ENCODE results near the gene NNMT.

Gene NNMT

DNA sequence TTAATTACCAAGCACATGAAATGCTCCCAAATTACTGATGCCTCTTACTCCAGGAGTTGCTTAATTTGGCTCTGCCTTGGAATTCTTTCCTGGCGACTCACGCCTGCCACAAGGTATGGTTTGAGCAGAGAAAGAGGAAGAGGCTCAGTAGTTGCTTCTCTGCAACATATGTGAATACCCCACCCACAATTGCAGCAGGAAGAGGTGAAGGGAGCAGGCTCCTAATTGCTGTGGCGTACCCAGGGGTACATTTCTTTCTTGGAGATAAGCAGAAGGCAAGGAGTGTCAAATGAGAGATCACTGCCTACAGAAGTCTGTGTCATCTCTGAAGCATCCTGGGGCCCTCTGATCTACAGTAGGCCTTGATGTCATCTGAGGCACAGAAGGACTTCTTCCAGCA is 10.6 kb upstream of the NNMT start:
- DNase-seq: no peak

DNA sequence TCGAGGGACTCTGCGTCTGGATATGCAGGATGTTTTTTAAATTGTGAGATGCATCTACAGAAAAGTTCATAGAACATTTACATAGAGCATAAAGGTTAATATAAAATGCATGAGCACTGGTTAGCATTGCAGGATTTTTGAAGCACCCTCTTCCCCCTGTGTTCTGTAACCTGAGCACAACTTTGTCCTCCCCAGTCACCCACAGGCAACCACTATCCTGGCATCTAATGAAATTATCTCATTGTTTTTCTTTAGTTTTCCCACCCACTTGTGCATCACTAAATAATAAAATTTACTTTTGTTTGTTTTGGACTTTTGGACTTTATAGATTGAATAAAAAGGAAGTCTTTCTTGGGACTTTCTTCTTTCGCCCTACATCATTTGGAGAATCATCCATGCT is 10.0 kb upstream of the NNMT start:
- no peak for DNase-seq

DNA sequence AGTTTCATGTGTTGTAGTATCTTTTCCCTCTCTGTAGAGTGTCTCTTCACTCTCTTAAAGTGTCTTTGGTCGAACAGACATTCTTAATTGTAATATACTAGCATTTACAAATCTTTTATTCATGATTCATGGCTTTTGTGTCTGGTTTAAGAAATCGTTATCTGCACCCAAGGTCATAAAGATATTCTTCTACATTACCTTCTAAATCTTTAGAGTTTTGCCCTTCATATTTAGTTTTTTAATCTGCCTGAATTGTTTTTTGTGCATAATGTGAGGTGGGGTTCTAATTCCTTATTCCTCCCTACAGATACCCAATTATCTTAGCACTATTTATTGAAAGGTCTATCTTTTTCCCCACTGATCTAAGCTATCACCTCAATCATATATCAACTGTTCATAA is 9.0 kb upstream of the NNMT start:
- no peak for DNase-seq

DNA sequence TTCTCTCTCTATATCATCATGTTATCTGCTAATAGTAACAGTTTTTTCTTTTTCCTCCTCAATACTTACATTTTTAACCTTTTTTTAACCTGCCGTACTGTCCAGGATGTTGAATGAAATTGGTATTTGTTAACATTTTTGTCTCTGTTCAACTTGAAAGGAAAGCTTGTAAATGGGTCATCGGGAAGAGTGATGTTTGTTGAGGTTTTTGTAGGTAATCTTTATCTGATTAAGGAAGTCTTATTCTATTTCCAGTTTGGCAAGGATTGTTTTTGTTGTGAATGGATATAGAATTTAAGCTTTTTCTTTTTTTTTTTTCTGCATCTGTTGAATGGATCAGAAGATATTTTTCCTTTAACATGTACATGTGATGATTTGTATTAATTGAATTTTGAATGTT is 8.1 kb upstream of the NNMT start:
- DNase-seq: no peak

DNA sequence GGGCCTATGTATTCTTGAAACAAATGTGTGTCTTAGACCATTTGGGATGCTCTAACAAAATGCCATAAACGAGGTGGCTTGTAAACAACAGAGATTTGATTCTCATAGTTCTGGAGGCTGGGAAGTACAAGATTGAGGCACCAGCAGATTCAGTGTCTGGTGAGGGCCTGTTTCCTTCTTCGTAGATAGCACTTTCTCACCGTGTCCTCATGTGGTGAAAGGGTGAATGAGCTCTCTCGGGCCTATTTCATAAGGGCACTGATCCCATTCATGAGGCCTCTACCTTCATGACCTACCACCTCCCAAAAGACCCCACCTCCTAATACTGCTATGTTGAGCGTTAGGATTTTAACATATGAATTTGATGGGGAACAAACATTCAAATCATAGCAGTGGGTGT is 6.4 kb upstream of the NNMT start:
- DNase-seq: no peak

DNA sequence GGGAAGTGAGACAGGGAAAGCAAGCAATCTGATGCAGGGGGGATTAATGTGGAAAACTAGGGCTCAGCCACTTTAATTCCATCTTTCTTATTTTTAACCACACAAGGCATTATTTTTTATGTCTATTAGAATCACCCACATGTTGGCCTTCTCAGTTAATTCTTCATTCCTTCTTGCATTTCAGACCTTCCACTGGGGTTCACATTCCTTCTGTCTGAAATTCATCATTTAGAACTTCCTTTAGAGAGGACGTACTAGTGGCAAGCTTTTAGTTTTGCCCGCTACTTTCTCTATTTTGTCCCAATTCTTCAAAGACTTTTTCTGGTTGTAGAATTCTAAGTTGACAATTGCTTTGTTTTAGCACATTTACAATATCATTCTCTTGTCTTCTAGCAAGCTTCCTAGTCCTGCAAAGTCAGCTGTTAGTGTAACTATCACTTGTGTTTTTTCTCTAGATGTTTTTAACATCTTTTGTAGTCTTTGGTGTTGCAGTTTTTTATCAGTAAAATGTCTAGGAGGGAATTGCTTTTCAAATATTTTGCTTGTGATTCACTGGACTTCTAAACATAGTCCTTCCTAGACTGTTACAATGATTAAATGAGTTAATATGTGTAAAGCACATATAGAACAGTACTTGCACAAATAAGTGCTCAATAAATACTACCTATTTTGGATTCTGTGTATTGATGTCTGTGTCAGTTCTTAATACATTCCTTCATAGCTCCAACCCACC is 5.5 kb upstream of the NNMT start:
- no peak for DNase-seq

- DNase-seq: no peak
These were observed 4.8 kb upstream of the NNMT start for GRCh38 chr11:114291381-114291780.

- DNase-seq: no peak
These were observed 4.1 kb upstream of the NNMT start for GRCh38 chr11:114291842-114292680.

DNA sequence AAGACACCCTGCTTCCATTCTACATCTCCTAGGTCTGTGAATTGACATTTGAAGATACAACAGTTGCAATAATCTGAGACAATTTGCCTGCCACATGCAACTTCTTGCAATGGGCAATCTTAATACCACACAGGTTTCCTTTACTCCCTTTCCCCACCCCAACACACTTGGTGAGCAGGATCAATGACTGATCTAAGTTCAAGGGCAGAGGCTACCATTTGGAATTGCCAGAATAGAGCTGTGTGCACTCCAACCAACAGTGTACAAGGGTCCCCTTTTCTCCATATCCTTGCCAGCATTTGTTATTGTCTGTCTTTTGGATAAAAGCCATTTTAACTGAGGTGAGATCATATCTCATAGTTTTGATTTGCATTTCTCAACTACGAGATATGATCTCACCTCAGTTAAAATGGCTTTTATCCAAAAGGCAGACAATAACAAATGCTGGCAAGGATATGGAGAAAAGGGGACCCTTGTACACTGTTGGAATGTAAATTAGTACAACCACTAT is 2.9 kb upstream of the NNMT start:
- DNase-seq: no peak

GRCh38 chr11:114296605-114297372 is 590 bp downstream of the NNMT start:
- no peak for DNase-seq

DNA sequence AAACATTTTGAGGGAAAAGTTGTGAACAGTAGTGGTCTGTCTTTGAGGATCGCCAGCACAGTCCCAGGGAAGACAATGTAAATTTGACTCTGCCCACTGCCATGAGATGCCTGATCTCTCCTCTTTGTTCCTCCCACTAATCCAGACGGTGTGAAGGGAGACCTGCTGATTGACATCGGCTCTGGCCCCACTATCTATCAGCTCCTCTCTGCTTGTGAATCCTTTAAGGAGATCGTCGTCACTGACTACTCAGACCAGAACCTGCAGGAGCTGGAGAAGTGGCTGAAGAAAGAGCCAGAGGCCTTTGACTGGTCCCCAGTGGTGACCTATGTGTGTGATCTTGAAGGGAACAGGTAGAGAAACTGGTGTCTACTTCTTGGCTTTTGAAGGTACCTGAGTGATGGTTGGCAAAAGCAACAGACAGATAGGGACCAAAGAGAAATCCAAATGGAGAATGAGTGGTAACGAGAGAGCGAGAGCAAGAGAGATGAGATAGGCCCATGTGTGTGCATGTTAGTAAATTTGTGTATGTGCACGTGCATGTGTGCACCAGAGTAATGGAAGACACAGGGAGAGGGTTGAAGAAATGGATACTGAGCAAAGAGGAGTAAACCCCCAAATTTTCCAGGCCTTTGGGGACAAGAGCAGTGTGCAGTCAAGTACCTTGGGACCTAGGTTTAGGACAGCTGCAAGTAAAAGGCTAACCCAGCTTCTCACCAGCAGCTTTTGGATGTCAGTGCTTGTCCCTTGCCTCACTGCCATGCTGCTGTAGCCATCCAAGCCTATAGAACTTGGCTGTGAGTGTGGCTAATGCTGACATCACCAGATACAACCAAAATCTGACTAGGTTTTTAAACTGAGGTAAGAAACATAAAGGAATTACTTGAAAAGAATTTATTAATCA is 1.9 kb downstream of the NNMT start:
- no peak for DNase-seq

DNA sequence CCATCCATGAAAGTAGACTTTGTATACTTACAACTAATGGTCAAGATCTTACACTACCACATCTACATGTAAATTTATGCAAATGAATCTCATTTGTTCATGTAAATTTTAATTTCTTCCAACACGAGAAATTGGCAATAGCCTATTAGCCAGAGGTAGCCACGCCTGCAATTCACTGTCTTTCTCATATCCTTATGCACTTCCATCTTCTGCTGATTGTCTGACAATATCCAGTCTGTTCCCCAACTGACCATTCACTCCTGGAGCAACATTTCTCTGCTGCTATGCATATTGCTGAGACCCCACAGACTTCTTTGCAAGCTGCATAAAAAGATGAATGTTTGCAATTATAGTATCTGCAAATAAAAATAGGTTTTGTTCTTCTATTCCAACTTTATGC is 2.5 kb downstream of the NNMT start:
- no peak for DNase-seq

- no peak for DNase-seq
These were observed 4.9 kb downstream of the NNMT start for GRCh38 chr11:114301088-114301487.

GRCh38 chr11:114301927-114302326 is 5.7 kb downstream of the NNMT start:
- DNase-seq: no peak

GRCh38 chr11:114302663-114303062 is 6.5 kb downstream of the NNMT start:
- no peak for DNase-seq

DNA sequence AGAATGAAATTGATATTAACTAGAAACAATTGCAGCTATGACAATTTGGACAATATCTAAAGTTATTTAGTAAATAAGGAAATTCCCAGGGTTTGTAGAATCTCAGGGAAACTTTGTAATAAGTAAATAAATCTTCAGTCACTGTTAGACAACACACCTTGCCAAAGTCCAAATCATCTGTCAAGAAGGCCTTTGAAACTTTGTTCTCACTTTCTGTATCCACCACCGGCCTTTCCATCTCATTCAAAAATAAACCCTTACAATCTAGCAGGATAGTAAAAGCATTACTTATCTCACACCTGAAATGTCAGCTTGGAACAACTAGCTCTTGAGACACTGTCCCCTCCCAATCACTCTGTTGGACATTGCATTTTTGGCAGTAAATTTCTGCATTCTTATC is 7.9 kb downstream of the NNMT start:
- DNase-seq: no peak

- no peak for DNase-seq
These were observed 8.8 kb downstream of the NNMT start for GRCh38 chr11:114304969-114305368.

DNA sequence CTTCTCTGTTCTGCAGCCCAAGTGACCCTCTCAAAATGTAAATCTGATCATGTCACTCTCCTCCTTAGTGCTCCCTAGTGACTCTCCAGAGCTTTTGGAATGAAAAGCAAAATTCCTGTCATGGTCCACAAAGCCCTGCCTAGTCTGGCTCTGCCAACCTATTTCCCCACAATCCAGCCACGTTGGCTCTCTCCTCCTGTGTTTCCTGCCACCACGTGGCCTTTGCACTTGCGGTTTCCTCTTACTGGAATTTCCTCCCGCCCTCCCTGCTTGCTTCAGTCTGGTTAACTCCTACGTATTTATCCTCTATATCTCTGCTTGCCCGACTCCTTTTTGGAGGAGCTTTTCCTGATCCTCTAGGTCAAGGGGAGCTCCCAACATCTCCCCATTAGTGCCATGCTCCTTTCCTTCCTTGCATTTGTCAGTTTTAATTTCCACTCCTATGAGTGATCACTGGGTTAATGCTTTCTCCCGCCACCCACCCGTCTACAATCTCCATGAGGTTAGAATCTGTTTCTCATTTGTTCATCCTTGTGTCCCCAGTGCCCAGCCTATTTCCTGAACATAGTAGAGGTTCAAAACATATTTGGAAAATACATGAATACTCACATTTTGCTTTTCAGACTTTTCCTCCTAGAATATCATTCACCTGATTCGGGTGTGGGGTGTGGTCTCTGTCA is 11.5 kb downstream of the NNMT start:
- no peak for DNase-seq

- no peak for DNase-seq
These were observed 12.5 kb downstream of the NNMT start for GRCh38 chr11:114308689-114309089.

DNA sequence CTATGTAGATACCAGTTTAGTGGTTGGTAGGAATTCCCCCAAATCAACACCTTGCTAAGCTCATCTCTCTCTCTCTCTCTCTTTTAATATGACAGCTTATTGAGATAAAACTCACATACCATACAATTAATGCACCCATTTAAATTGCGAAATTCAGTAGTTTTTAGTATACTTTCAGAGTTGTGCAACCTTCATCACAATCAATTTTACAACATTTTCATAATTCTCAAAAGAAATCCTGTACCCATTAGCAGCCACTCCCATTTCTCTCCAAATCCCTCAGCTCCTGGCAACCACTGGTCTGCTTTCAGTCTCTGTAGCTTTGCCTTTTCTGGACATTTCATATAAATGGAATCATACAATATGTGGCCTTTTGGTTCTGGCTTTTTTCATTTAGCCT is 13.3 kb downstream of the NNMT start:
- DNase-seq: no peak

DNA sequence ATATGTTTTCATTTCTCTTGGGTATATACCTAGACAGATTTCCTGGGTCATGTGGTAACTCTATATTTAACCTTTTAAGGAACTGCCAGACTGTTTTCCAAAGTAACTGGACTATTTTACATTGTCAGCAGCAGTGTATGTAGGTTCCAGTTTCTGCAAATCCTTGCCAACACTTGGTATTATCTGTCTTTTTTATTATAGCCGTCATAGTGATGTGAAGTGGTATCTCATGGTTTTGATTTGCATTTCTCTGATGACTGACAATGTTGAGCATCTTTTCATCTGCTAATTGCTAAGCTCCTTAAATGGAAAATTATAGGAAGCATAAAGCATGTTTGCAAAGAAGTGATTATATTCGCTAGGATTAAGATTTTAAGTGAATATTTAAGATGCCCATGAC is 13.9 kb downstream of the NNMT start:
- no peak for DNase-seq

- no peak for DNase-seq
These were observed 15.7 kb downstream of the NNMT start for GRCh38 chr11:114311946-114312345.
